Right kidney (tissue), 1 donor: ENCODE measurements around the gene RNF167.

Experiments
- DNase-seq: peaks from one replicate; pipeline ENCODE4 v3.0.0-alpha.2; 2016

The RNF167 gene

GRCh38 chr17:4937553-4937952 is 2.5 kb upstream of the RNF167 start:
- no peak for DNase-seq

DNA sequence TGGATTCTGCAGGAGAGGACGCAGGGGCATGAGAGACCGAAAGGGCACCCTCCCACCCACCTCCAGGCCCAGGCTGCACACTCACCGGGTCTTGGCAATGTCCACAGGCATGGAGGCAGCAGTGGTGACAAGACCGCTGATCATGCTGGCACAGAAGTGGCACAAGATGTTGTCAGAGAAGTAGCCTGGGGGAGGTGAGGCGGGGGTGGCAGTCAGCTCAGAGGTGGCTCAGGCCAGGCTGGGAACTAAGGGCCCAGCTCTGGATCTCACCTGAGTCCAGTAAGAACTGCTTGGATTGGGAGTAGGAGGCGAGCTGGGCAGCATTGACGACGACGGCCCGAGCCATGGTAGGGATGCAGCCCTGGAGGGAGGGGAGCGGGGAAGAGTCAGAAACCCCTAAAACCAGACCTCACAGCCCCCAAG is 2.0 kb upstream of the RNF167 start:
- DNase-seq: no peak

GRCh38 chr17:4938688-4939545 is 1.2 kb upstream of the RNF167 start:
- no peak for DNase-seq

- no peak for DNase-seq
Observed at GRCh38 chr17:4939546-4939795, 597 bp upstream of the RNF167 start.

GRCh38 chr17:4940555-4941318 is 669 bp downstream of the RNF167 start:
- DNase-seq: no peak

DNA sequence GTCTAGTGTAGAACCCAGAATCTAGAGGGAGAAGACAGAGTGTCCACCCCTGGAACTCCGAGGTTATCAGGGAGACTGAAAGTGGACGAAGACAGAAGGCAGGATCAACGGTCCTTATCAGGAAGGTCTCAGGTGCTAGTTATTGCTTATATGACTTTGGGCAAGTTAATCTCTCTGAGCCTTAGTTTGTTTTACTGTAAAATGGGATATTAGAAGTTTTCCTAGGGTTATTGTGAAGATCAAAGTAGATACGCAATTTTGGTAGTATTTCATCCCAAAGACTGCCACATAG is 1.2 kb downstream of the RNF167 start:
- no peak for DNase-seq

DNA sequence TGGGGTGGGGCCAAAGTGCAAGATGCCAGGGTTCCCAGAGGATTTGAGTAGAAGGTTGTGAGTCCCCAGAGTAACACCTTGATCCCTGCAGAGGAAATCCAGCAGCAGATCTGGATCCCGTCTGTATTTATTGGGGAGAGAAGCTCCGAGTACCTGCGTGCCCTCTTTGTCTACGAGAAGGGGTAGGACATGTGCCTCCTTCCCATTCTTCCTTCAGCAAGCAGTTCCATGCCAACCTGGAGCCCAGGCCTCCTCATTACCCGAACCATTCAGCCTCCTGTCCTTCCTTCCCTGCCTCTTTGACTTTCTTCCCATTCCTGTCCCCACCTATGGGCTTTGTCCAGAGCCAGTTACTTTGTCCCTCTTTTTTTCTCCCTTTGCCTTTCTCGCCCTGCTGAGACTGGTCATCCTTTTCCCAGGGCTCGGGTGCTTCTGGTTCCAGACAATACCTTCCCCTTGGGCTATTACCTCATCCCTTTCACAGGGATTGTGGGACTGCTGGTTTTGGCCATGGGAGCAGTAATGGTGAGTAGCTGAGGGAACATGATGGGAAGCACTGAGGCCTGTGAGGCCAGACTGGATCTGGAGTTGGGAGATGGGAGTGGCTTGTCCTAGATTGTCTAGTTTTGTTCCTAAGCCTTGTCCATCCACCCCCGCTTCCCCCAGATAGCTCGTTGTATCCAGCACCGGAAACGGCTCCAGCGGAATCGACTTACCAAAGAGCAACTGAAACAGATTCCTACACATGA is 2.9 kb downstream of the RNF167 start:
- DNase-seq: no peak

- no peak for DNase-seq
Observed at GRCh38 chr17:4944163-4944553, 4.1 kb downstream of the RNF167 start.

- no peak for DNase-seq
Observed at GRCh38 chr17:4944554-4945175, 4.6 kb downstream of the RNF167 start.

DNA sequence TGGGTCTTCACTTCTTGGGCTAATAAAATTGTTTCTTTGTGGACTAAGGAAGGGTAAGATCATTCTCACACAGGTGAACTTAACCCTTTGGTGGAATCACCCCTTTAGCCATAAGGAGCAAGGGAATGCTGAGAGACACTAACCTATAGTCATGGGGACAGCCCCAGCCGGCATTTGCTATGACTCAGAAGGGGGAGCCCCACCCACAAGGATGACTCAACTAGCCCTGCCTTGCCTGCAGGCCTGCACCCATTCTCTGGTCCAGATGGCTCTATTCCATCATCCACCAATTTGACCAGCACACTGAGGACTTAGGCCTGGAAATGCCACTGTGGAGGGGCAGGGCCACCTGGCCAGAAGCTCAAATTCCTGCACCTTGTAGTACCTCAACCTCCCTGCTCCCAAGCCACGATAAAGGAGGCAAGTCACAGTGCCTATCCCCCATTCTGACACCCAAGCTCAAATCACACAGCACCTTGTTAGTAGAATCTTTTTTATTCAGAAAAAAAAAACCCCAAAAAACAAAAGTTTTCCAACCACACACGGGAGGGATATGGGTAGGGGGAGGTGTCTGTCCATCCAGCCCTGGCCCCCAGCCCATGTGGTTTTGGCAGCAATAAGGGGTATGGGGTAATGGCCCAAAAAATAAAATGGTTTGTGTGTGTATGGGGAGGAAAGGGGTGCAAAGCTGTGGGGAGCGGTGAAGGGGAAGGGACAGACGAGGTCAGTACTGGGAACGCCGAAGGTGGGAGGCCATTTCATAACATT is 5.3 kb downstream of the RNF167 start:
- no peak for DNase-seq

GRCh38 chr17:4945944-4946280 is 5.8 kb downstream of the RNF167 start:
- no peak for DNase-seq

DNA sequence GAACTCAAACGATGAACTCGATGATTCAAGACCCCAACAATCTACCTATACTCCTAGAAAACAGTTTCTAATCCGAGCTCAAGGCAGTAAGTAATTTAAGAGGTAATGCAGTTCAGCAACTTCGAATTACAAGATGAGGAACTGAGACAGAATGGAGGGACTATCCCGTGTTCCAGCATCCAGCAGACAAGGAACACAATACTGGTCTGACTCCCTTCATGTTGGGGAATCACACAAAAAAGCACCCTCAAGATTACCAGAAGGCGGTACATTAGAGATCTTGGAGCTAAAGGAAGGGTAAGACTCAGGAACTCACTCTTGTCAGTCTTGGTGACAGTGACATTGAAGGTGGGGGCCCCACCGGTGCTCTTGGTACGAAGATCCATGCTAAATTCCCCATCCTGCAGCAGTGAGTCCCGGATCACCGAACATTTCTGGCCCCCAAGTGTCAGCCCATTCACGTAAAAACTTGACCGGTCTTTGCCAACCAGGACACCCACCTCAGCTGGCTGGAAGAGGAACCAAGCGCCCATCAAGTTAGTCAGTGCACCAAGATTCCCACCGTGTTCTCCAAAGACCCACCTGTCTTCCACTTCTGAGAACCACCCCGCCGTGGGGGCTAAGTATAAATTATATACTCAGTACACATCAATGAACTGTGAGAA is 6.4 kb downstream of the RNF167 start:
- no peak for DNase-seq

DNA sequence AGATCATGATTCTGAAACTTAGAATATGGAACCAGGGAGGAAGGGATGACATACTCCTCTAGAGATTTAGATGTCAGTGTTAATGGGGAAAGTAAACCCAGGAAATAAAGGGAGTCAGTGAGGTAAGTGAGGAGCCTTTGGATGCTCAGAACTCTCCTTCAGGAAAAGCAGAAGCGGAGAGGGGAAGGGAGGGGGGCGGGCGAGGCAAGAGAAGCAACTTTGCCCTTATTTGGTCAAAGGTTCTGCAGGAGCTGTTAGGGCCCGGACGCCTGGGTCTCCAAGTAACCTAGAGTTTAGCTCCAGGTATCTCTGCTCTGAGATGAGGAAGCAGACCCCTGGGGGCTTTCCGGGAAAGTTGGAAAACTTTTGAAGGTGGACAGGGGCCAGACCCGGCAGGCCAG is 6.9 kb downstream of the RNF167 start:
- DNase-seq: no peak

GRCh38 chr17:4947411-4948165 is 7.5 kb downstream of the RNF167 start:
- peak; percentile 74 for DNase-seq

GRCh38 chr17:4948166-4948930 is 8.3 kb downstream of the RNF167 start, which contains the start of gene PFN1:
Gene PFN1, minus strand, starts transcription at chr17:4948530. Its CDS starts 136 bp downstream, at chr17:4948394.
- DNase-seq: peak; percentile 79

GRCh38 chr17:4948931-4949320 is 8.9 kb downstream of the RNF167 start:
- peak; percentile 90 for DNase-seq

DNA sequence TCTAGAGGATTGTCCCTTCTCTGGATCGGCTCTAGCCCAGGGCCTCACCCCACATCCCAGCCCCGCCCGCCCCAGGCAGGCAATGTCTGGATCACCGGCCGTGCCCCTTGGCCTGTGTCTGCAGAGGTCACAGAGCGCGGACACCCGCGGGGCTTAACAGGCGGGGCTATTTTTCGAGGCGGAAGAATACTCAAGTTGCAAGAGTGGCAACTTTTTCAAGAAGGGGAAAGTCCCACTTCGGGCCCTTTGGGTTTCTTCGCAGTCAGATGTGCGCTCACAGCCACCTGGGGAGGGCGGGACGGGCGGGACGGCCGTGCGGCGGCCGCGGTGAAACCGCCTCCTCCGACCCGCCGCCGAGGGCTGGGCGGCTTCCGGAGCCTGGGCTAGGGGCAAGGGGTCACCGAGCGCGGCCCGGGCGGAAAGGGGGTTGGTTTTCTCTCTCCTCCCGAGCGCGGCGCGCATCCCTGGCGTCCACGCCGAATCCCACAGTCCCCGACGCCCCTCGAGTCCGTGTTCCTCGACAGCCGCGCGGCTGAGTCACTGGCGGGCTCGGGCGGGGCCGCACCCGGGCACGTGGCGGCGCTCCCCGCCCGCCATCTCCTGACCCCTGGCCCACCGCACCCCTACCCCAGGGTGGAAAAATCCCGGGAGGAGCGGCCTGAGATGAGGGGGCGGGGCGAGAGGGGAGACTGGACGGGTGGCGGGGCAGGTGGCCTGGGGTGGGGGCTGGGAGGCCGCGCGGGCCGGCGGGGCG is 9.4 kb downstream of the RNF167 start:
- peak; percentile 79 for DNase-seq

DNA sequence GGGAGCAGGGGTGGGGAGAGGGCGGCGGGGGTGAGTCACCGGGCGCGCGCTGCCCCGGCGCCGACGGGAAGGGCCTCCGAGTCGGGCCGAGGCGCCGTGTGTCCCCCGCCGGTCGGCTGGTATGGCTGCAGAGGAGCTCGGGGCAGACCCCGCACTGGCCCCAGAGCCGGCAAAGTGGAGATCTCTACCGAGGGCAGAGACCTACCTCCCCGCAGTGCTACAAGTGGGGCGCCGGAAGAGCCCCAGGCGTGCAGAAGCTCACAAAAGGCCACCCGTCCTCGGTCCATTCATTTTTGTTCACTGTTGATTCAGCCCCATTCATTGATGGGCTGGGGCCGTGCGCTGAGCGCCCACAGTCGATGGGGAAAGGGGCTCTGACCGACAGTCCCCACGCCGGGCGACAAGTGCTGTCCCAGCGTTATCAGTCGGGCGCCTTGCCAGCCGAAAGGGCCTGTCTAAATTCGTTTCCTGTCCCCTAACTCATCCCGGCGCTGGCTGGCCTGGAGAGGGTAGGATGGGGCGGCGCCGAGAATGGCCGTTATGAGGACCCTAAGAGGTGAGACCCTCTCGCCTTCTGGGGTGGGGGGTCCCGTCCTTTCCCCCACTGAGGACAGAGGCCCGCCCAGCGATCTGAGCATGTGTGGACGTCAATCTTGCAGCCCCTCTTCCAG is 10.1 kb downstream of the RNF167 start:
- peak; percentile 78 for DNase-seq

GRCh38 chr17:4950746-4951204 is 10.7 kb downstream of the RNF167 start, which contains the start of gene ENO3:
Gene ENO3, plus strand, starts transcription at chr17:4951119. Its CDS starts 711 bp downstream, at chr17:4951830.
- no peak for DNase-seq
